KOPT-K1 (cell line): ENCODE measurements around the gene FAM114A2.

Source experiments
- H3K27ac ChIP-seq: fragments of 200-600 bp; sonication (generic); 2 replicates; pipeline ENCODE4 v1.5.1; 2016; ENCODE audit warnings: antibody characterized with exemption, mild to moderate bottlenecking, low read depth, low read length; ENCODE audit not compliant: poor library complexity, severe bottlenecking
- H3K36me3 ChIP-seq: fragments of 200-600 bp; sonication (generic); 2 replicates; pipeline ENCODE4 v1.5.1; 2017; ENCODE audit warnings: antibody characterized with exemption, mild to moderate bottlenecking, low read length, moderate library complexity; ENCODE audit not compliant: insufficient read depth
- H3K9me3 ChIP-seq: fragments of 200-600 bp; sonication (generic); 2 replicates; pipeline ENCODE4 v1.5.1; 2017; ENCODE audit warnings: antibody characterized with exemption, low read length, mild to moderate bottlenecking; ENCODE audit not compliant: insufficient read depth, poor library complexity, severe bottlenecking

The FAM114A2 gene

DNA sequence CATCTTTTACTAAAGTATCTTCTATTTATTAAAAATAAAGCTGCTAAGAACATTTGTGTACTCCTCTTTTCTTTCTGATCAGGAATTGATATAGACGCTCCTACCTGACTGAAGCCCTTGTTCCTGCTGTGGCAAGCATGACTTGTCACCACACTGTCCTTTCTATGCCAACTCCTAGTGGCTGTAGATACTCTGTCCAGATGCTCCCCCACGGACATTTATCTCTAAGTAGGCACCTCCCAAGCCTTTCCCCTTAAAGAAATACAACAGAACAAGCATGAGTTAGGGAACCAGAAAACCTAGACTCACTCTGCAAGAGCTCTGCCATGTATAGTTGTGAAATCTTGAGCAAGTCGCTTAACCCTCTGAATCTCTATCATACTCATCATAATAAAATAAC lies 53.2 kb downstream of the FAM114A2 start:
- H3K27ac ChIP-seq = no peak overlapping the region

DNA sequence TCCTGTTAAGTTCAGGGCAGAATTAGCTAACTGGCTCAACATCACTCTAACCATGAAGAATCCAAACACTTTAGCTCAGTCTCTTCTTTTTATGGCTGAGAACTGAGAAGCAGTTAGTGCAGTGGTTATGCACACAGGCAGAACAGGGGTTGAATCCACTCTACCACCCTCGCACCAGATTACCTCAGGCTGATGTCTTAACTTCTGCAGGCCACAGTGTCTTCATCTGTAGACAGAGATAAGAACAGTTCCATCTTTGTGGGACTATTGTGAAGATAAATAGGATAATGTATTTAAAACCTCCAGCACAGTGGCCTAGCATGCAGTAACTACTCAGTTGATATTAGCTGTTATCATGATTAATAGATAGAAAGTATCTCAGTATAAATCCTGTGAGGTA lies 54.8 kb downstream of the FAM114A2 start:
- no peaks in the 10 kb centered on the region for H3K9me3 ChIP-seq
- no peak overlapping the region for H3K27ac ChIP-seq
- H3K36me3 ChIP-seq = no peaks in the 10 kb centered on the region

More for the DNA sequence above, 53.2 kb downstream of the FAM114A2 start:
- no peaks in the 10 kb centered on the region for H3K9me3 ChIP-seq
- H3K36me3 ChIP-seq = no peaks in the 10 kb centered on the region

DNA sequence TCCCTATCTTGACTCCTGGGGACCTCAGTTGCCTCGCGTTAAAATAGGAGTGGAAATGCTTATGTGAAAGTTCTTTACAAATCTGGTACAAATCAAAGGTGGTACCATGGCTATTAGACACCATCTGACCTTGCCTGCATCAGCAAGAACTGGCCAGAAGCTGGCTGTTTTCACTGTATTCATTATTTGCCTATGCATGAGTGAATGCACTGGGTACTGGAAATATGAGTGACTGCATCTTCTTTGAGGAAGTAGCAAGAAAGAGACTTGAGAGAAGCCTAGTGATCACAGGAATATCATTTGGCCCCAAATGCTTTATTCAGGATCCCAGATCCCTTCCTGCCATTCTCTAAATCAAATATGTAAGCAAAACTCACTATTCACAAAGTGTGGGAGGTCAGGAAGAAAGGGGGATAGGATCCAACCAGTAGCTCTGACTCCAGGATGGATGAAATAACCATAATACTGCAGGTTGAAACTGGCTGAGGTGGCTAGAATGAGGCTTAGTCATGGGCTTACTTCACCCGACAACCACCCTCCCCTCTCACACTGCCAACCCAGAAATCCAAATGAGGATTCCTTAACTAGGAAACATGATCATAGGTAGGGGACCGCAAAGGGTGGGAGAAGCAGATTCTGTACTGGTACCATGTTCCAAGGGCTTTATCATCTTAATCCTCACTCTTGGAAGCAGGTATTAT lies 56.7 kb downstream of the FAM114A2 start:
- H3K9me3 ChIP-seq = no peaks in the 10 kb centered on the region
- H3K27ac ChIP-seq = no peak overlapping the region
- no peaks in the 10 kb centered on the region for H3K36me3 ChIP-seq

DNA sequence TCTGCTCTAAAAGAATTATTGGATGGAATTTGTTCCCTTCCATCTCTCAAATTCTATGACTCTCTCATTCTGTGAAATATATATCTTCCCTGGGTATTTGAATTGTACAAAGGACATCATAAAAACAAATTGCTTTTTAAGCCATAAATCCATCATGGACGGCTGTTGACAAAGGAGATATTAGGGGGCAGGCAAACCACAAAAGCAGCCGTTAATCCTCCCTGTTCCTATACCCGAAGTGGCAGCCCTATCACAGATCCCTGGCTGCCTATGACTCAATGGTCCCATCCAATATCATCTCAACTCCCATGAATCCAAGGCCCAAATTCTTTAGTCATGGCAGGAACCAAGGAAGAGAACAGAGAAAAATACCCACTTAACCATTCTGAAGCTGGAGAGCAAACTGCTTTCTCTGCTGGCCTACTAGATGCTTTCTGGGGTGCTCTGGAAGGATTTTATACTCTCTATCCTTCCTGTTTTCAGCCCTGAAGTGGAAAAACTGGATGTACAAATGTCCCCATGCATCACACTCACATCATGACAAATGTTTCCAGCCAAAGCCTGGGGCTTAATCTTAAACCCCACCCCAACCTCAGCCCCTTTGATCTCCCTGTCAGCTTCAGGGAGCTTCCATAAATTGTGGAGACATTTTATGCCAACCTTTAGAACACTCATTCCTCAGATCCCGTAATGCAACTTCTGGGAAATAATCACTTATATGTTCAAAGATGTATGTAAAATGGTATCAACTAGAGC lies 59.5 kb downstream of the FAM114A2 start:
- H3K9me3 ChIP-seq = no peaks in the 10 kb centered on the region
- H3K27ac ChIP-seq = no peak overlapping the region
- no peaks in the 10 kb centered on the region for H3K36me3 ChIP-seq

DNA sequence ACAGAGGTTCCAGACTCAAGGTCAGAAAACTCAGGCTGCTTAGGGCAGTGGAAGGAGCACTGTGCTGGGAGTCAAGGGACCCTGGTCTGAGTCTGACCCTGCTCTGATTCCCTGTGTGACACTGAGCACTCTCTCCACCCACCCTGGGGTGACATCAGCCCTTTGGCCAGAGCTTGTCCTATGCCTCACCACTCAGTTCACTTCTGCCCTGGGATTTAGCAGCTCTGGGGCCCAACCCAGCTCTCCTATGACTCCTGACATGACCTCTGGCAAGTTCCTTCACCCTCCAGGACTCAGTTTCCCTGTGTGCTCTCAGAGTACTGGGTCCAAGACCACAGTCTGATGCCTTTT lies 63.9 kb downstream of the FAM114A2 start:
- Histone ChIP-seq H3K9me3 (no peaks in the 10 kb centered on the region), H3K36me3 (no peaks in the 10 kb centered on the region), H3K27ac (no peak overlapping the region)

DNA sequence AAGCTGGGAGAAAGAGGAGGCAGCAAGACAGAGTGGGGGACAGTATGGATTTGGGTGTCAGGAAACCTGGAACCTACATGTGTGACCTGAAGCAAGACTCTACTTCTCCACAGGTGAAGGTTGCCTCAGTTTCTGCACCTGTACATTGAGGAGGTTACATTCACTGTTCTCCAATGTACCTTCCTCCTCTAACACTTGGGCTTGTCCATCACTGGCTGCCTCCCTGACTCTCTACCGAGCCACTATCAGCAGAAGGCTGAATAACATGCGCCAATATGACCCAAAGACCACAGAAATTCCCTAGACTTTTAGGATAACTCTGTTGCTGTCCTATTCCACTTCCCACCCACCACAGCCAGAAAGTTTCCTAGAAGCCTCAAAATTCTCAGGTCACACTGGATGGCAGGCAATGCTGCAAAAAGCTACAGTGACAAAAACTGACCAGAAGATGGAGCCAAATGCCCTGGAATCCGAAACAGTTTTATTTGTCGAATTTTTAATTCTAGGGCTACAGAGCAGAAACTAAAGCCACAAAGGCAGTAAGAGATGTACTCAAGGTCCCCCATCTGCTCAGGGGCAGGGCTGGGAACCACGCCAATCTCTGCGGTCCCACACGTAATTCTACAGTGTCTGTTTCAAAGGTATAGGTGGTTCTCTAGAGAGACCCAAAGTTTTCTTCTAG lies 64.4 kb downstream of the FAM114A2 start:
- H3K36me3 ChIP-seq = no peaks in the 10 kb centered on the region
- H3K27ac ChIP-seq = no peak overlapping the region
- no peaks in the 10 kb centered on the region for H3K9me3 ChIP-seq

DNA sequence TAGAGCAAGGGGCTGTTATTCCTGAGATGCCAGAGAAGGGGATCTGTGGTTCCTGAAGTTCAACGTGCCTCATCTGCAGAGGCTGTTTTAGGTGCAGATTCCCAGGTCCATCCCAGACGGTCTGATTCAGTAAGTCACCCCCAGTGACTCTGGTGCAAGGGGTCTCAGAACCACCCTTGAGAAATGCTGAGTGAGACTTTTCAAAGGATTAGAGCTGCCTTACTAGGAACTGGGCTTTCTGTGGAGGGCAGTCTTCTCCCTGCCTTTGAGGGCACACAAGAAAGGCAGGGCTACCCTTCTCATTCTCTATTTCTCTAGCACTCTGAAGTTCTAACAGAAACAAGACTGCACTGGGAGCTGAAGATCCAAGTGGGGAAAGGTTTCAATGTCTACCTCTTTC lies 66.5 kb downstream of the FAM114A2 start:
- Histone ChIP-seq H3K36me3 (no peaks in the 10 kb centered on the region), H3K9me3 (no peaks in the 10 kb centered on the region), H3K27ac (no peak overlapping the region)

DNA sequence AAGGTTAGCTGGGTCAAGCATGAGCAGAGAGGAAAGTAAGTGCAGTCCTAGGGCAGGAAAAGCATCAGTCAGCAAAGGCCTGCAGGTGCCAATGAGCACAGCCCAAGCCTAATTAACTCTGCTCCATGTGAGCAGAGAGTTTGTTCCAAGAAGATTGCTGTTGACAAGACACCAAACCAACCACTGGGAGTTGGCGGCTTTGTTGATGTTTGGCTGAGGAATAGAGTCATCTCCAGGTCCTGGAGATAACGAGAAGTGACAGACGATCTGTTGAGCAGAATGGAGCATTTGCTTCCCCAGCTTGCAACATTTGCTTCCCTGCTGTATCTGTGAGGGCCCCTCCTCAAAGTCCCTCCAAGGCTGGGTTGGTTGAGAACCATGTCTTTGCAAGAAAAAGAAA lies 68.2 kb downstream of the FAM114A2 start:
- H3K9me3 ChIP-seq = no peaks in the 10 kb centered on the region
- no peaks in the 10 kb centered on the region for H3K36me3 ChIP-seq
- H3K27ac ChIP-seq = no peak overlapping the region

DNA sequence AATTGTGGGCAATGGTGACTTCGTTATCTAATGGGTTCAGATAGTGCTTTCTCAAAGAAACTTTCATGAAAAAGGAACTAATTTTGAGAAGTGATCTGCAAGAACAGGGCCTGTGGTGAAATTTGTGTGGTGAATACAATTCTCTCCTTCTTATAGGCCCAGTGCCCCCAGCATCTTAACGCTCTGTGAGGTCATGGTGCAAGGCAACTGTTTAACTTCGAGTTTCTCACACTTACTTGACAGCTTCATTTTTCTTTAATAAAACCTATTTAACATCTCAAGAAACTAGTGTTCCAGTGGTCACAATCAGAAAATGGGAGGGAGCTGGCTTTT lies 69.2 kb downstream of the FAM114A2 start:
- H3K36me3 ChIP-seq = no peaks in the 10 kb centered on the region
- H3K27ac ChIP-seq = no peak overlapping the region
- H3K9me3 ChIP-seq = no peaks in the 10 kb centered on the region

DNA sequence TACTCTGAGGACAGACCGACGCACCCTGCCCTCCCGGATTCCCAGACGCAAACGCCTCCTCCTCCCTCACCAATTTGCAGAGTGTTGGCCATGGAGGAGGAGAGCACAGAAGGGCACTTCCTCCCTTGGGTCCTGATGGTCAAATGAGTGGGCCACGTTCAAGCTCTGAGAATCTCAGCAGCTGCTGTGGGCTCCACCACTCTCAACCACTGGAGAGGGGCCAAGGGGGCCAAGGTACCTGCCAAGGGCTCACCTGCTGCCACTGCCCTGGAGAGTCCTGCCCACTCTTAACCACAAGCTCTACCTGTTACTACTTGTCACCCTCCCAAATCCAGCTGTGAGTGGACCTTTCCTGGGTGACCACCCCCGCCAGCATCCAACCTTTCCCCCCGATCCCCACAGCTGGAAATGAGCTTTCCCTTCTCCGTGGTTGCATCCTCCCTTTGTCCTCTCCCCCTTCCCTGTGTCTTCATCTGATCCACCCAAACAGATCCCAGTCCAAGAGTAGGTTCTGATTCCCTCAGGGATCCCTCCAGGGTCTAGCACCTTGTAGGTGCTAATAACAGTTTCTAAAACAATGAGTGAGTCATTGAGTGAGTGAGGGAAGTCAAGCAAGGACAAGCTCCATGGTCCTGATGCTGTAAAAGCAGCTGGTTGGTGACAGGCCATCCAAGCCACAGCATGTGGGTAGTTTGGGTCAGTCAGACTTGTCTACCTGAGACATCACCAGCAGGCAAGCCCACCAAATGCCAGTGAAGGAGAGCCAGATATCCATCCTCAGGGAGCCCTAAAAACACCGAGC lies 69.7 kb downstream of the FAM114A2 start:
- no peak overlapping the region for H3K27ac ChIP-seq
- H3K36me3 ChIP-seq = no peaks in the 10 kb centered on the region
- no peaks in the 10 kb centered on the region for H3K9me3 ChIP-seq

DNA sequence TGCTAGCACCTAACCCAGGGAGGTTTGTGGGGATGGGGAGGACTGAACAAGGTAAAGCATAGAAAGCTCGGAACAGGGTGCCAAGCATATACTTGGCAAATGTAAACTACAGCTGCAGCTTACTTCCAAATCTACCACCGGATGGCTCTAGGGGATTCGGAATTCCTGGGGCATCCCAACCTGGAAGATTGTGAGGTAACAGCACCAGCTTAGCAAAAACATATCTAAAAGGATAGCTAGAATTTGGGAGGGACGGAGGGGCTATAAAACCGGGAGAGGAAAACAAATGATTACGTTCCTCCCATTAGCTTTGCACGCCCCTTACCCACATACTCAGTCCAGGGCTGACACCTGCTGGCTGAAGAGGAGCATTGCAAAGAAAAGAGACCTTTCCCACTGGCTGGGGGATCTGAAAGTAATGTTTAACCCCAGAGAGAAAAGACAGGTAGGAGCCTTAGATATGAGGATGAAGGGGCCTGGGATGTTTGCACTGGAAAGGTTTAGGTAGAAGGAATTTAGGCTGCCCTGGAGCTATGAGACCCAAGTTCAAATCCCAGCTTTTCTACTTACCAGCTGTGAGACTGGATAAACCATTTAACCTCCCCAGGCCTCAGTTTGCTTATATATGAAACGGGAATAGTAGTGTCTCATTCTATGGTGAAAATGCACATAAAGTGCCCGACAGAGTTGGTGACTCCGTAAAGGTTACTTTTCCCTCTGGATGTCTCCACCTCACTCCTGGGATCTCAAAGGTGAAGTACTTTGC lies 73.6 kb downstream of the FAM114A2 start:
- Histone ChIP-seq H3K9me3 (no peaks in the 10 kb centered on the region), H3K27ac (no peak overlapping the region), H3K36me3 (no peaks in the 10 kb centered on the region)

DNA sequence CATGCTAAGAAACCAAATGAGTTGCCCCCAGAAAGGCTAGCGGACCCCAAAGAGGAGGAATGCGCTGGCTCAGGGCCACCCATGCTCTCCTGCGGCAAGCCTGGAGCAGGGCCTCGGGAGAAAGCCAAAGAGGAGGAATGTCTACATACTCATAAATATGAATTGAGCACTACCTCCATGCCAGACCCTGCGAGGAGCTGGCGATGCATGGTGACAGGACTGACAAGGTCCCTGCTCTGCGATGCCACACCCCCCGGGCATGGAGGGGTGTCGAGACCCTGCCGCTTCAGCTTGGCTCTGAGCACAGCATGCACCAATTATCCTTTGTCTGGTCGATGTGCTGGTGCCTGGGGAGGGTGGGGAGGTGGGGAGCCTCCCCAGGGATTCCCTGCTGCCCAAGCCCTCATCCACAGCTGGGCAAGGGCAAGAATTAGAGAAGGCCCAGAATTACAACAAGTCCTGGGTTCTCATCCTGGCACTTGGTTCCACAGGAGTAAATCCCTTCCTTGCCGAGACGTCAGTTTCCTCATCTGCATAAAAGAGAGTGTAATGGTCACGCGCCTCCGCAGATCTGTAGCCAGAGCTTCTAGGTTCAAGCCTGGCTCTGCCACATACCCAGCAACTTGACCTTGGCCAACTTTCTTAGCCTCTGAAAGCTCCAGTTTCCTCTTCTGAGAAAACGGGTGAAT lies 74.4 kb downstream of the FAM114A2 start:
- H3K36me3 ChIP-seq = no peaks in the 10 kb centered on the region
- no peaks in the 10 kb centered on the region for H3K9me3 ChIP-seq
- no peak overlapping the region for H3K27ac ChIP-seq

DNA sequence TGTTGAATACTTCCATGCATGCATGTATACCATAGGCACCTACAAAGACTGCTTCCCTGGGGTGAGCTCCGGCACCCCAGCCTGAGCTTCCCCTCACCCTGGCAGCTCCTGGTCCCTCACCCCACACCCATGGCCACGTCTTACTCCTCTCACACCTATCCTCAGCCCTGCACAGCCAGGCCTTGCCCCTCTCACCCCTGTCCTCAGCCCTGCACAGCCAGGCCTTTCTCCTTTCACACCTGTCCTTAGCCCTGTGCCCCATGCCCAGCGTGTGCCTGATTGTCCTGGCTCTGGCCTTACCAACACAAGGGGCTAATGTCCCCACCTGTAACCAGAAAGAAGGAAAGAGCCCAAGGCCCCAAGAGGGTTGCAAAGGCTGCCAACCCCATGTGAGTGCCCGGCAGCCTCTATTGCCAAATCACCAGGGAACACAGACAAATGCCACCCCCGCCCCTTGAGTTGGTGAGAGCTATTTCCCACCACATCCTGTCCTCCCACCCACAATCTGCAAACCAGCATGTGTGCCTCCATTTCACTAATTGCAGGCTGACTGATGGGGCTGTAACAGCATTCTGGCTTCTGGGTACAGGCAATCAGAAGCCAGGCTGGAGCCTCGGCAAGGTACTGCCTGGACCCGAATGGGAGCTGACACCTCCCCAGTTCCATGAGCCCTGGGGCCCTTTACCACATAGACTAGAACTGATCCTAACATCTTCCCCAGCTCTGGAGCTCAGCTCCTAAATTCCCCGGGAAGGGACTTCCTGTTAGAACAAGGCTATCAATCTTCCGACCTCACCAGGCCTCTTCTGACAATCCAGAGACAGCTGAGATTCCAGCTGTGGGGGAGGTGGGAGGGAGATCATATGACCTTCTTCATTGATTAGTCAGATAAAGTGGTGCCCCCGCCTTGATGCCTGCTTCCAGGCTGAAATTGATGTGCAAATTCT lies 78.2 kb downstream of the FAM114A2 start:
- Histone ChIP-seq H3K9me3 (no peaks in the 10 kb centered on the region), H3K36me3 (no peaks in the 10 kb centered on the region), H3K27ac (no peak overlapping the region)
